WTC11 (cell line): Measurements from ENCODE around the gene LOC101059915.

Source experiments
- ATAC-seq: fragments of 200-7000 bp; cut with Tn5 transposase; 2 replicates; pipeline ENCODE4 v1.10.0; 2021; ENCODE audit warnings: mild to moderate bottlenecking, moderate library complexity
- CTCF ChIA-PET: fragments of 300-600 bp; sonication (Branson Sonifier 250); formaldehyde crosslinking; loops from one replicate; lab custom pipeline; 2021; ENCODE audit warnings: antibody characterized with exemption; lab: Charles Lee
- POLR2A ChIA-PET: fragments of 350-600 bp; sonication (Branson Sonifier 250); formaldehyde crosslinking; loops from one replicate; lab custom pipeline; 2021; ENCODE audit warnings: antibody characterized with exemption; lab: Charles Lee
- DNase-seq: peaks from one replicate; pipeline ENCODE4 v3.0.0; 2021; ENCODE audit warnings: low spot score
- H3K27ac Mint-ChIP-seq: 2 replicates; pipeline ENCODE4 v1.8.0; 2021; ENCODE audit warnings: mixed read lengths
- H3K27me3 Mint-ChIP-seq: 2 replicates; pipeline ENCODE4 v1.8.0; 2021; ENCODE audit warnings: low read depth, mild to moderate bottlenecking, moderate library complexity, mixed read lengths
- H3K36me3 Mint-ChIP-seq: 2 replicates; pipeline ENCODE4 v1.8.0; 2021; ENCODE audit warnings: mixed read lengths
- H3K4me1 Mint-ChIP-seq: 2 replicates; pipeline ENCODE4 v1.8.0; 2022; ENCODE audit warnings: mixed read lengths
- H3K4me3 Mint-ChIP-seq: 2 replicates; pipeline ENCODE4 v1.8.0; 2021; ENCODE audit warnings: mild to moderate bottlenecking, moderate library complexity, mixed read lengths
- H3K9me3 Mint-ChIP-seq: 2 replicates; pipeline ENCODE4 v1.8.0; 2021; ENCODE audit warnings: mixed read lengths
- CBFB ChIP-seq: sonication (generic); formaldehyde crosslinking; IDR thresholded peaks from 2 replicates; pipeline ENCODE4 v1.8.1; 2022; ENCODE audit warnings: mild to moderate bottlenecking, low read depth, missing genetic modification reagents
- EMX1 ChIP-seq: fragments of 250-450 bp; sonication (Bioruptor Pico); IDR thresholded peaks from 2 replicates; pipeline ENCODE4 v1.8.0; 2021; ENCODE audit warnings: mild to moderate bottlenecking
- FOXK1 ChIP-seq: sonication (generic); formaldehyde crosslinking; IDR thresholded peaks from 2 replicates; pipeline ENCODE4 v1.8.0; 2022; ENCODE audit warnings: mild to moderate bottlenecking, moderate library complexity, missing genetic modification reagents
- MXD4 ChIP-seq: fragments of 250-450 bp; sonication (Bioruptor Pico); IDR thresholded peaks from 2 replicates; pipeline ENCODE4 v1.8.0; 2021; ENCODE audit warnings: mild to moderate bottlenecking, moderate library complexity, borderline replicate concordance
- NFE2L1 ChIP-seq: sonication (generic); formaldehyde crosslinking; IDR thresholded peaks from 2 replicates; pipeline ENCODE4 v1.8.1; 2023; ENCODE audit warnings: missing genetic modification reagents
- NR2C2 ChIP-seq: sonication (generic); formaldehyde crosslinking; IDR thresholded peaks from 2 replicates; pipeline ENCODE4 v1.8.0; 2022; ENCODE audit warnings: mild to moderate bottlenecking, missing genetic modification reagents
- NR3C1 ChIP-seq: sonication (generic); formaldehyde crosslinking; conservative IDR thresholded peaks from 2 replicates; pipeline ENCODE4 v1.8.1; 2023; ENCODE audit warnings: low read depth, mild to moderate bottlenecking, missing genetic modification reagents
- PRRX2 ChIP-seq: fragments of 250-450 bp; sonication (Bioruptor Pico); IDR thresholded peaks from 2 replicates; pipeline ENCODE4 v1.8.0; 2021; ENCODE audit warnings: mild to moderate bottlenecking
- RORB ChIP-seq: fragments of 250-450 bp; sonication (Bioruptor Pico); IDR thresholded peaks from 2 replicates; pipeline ENCODE4 v1.9.0; 2021; ENCODE audit warnings: mild to moderate bottlenecking
- SMAD3 ChIP-seq: sonication (generic); formaldehyde crosslinking; IDR thresholded peaks from 2 replicates; pipeline ENCODE4 v1.8.0; 2022; ENCODE audit warnings: missing genetic modification reagents, mild to moderate bottlenecking, borderline replicate concordance
- TP53 ChIP-seq: sonication (generic); formaldehyde crosslinking; IDR thresholded peaks from 2 replicates; pipeline ENCODE4 v1.8.1; 2023; ENCODE audit warnings: mild to moderate bottlenecking, missing genetic modification reagents
- ZNF138 ChIP-seq: sonication (generic); formaldehyde crosslinking; conservative IDR thresholded peaks from 2 replicates; pipeline ENCODE4 v1.8.1; 2022; ENCODE audit warnings: mild to moderate bottlenecking, moderate library complexity, missing genetic modification reagents
- ZNF219 ChIP-seq: sonication (generic); formaldehyde crosslinking; IDR thresholded peaks from 2 replicates; pipeline ENCODE4 v1.8.0; 2023; ENCODE audit warnings: missing genetic modification reagents, mild to moderate bottlenecking, borderline replicate concordance
- ZNF232 ChIP-seq: sonication (generic); formaldehyde crosslinking; IDR thresholded peaks from 2 replicates; pipeline ENCODE4 v1.8.0; 2022; ENCODE audit warnings: mild to moderate bottlenecking, missing genetic modification reagents
- ZNF317 ChIP-seq: sonication (generic); formaldehyde crosslinking; IDR thresholded peaks from 2 replicates; pipeline ENCODE4 v1.8.1; 2023; ENCODE audit warnings: low read depth, mild to moderate bottlenecking, moderate library complexity, missing genetic modification reagents, borderline replicate concordance
- ZNF671 ChIP-seq: fragments of 250-450 bp; sonication (Bioruptor Pico); IDR thresholded peaks from 2 replicates; pipeline ENCODE4 v1.8.0; 2021; ENCODE audit warnings: mild to moderate bottlenecking
- TF ChIP-seq, protein P1 (sequence below): sonication (generic); formaldehyde crosslinking; IDR thresholded peaks from 2 replicates; pipeline ENCODE4 v1.8.0; 2022; ENCODE audit warnings: mild to moderate bottlenecking, missing genetic modification reagents
- TF ChIP-seq, protein P2 (sequence below): sonication (generic); formaldehyde crosslinking; IDR thresholded peaks from 2 replicates; pipeline ENCODE4 v1.8.0; 2022; ENCODE audit warnings: mild to moderate bottlenecking, missing genetic modification reagents
- TF ChIP-seq, protein P3 (sequence below): sonication (generic); formaldehyde crosslinking; IDR thresholded peaks from 2 replicates; pipeline ENCODE4 v1.8.1; 2022; ENCODE audit warnings: missing genetic modification reagents, borderline replicate concordance
- TF ChIP-seq, protein P4 (sequence below): fragments of 250-450 bp; sonication (Bioruptor Pico); IDR thresholded peaks from 2 replicates; pipeline ENCODE4 v1.9.0; 2021; ENCODE audit warnings: moderate library complexity, mild to moderate bottlenecking, inconsistent platforms, borderline replicate concordance
- TF ChIP-seq, protein P5 (sequence below): sonication (generic); formaldehyde crosslinking; IDR thresholded peaks from 2 replicates; pipeline ENCODE4 v1.8.1; 2022; ENCODE audit warnings: mild to moderate bottlenecking, moderate library complexity, missing genetic modification reagents

The LOC101059915 gene

DNA sequence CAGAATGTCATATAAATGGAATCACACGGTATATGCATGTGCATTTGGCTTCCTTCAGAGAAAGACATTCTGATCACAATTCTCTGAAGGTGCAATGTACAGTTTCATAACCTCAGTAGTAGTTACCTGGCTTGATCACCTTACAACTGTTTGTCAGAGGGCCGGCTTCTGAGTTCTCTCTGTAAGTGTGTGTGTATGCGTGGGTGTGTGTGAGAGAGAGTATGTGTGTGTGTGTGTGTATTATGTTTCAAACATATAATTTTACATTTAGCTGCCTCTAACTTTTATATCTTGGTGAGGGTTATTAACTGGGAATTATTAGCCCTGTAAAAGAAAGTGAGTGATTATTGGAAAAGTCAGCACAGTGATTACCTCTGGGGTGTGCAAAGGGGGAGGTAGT, 8.0 kb upstream of the LOC101059915 start:
- Mint-ChIP-seq H3K27ac (no peak overlapping the region), H3K36me3 (no peaks in the 10 kb centered on the region), H3K4me1 (0 out of 2 replicates have a peak, but pooled peaks cover 2% of the 10 kb centered on the region), H3K27me3 (no peaks in the 10 kb centered on the region; the same call in 1 of the 2 replicates), H3K4me3 (no peak overlapping the region), H3K9me3 (peaks cover 8% of the 10 kb centered on the region)
- POLR2A ChIA-PET = no interaction called here
- DNase-seq (no peak), ATAC-seq (no peak)
- TF ChIP-seq, protein P1, sequence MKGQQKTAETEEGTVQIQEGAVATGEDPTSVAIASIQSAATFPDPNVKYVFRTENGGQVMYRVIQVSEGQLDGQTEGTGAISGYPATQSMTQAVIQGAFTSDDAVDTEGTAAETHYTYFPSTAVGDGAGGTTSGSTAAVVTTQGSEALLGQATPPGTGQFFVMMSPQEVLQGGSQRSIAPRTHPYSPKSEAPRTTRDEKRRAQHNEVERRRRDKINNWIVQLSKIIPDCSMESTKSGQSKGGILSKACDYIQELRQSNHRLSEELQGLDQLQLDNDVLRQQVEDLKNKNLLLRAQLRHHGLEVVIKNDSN (CRISPR knock-in tag) = no peak
- TF ChIP-seq SMAD3 (CRISPR knock-in tag) (no peak), EMX1 (CRISPR knock-in tag) (no peak), ZNF671 (CRISPR knock-in tag) (no peak), NR3C1 (CRISPR knock-in tag) (no peak), NFE2L1 (no peak), ZNF232 (CRISPR knock-in tag) (no peak)
- CTCF ChIA-PET = no interaction called here

DNA sequence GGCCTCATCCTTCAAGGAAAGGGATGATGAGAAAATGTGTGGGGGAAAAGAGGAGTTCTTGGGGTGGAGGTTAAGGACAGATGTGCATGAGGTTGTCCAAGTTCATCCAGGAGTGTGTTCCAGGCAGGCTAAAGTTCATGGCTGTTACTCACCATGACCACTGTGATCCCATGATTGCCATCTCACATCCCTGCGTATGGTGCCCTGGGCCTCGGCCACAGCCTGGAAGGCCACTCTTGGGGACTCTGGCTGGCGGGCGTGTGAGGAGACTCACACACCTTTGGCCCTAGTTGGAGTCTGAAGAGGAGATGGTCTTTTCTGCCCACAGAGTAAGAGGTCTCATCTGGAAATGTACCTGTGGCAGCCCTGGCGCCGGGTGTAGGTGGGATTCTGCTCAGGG, 7.4 kb upstream of the LOC101059915 start:
- DNase-seq (no peak), ATAC-seq (no peak)
- POLR2A ChIA-PET = no interaction called here
- H3K4me3 Mint-ChIP-seq = no peak overlapping the region
- TF ChIP-seq ZNF317 (CRISPR knock-in tag) (no peak), CBFB (CRISPR knock-in tag) (no peak), TP53 (CRISPR knock-in tag) (no peak), FOXK1 (CRISPR knock-in tag) (no peak), ZNF138 (CRISPR knock-in tag) (no peak), RORB (CRISPR knock-in tag) (no peak), NR3C1 (CRISPR knock-in tag) (no peak), ZNF219 (CRISPR knock-in tag) (no peak), PRRX2 (CRISPR knock-in tag) (no peak), NR2C2 (no peak), SMAD3 (CRISPR knock-in tag) (no peak), MXD4 (CRISPR knock-in tag) (no peak)
- TF ChIP-seq, protein P2, sequence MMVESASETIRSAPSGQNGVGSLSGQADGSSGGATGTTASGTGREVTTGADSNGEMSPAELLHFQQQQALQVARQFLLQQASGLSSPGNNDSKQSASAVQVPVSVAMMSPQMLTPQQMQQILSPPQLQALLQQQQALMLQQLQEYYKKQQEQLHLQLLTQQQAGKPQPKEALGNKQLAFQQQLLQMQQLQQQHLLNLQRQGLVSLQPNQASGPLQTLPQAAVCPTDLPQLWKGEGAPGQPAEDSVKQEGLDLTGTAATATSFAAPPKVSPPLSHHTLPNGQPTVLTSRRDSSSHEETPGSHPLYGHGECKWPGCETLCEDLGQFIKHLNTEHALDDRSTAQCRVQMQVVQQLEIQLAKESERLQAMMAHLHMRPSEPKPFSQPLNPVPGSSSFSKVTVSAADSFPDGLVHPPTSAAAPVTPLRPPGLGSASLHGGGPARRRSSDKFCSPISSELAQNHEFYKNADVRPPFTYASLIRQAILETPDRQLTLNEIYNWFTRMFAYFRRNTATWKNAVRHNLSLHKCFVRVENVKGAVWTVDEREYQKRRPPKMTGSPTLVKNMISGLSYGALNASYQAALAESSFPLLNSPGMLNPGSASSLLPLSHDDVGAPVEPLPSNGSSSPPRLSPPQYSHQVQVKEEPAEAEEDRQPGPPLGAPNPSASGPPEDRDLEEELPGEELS (CRISPR knock-in tag) = no peak
- TF ChIP-seq, protein P3, sequence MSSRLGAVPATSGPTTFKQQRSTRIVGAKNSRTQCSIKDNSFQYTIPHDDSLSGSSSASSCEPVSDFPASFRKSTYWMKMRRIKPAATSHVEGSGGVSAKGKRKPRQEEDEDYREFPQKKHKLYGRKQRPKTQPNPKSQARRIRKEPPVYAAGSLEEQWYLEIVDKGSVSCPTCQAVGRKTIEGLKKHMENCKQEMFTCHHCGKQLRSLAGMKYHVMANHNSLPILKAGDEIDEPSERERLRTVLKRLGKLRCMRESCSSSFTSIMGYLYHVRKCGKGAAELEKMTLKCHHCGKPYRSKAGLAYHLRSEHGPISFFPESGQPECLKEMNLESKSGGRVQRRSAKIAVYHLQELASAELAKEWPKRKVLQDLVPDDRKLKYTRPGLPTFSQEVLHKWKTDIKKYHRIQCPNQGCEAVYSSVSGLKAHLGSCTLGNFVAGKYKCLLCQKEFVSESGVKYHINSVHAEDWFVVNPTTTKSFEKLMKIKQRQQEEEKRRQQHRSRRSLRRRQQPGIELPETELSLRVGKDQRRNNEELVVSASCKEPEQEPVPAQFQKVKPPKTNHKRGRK (CRISPR knock-in tag) = no peak
- TF ChIP-seq, protein P4, sequence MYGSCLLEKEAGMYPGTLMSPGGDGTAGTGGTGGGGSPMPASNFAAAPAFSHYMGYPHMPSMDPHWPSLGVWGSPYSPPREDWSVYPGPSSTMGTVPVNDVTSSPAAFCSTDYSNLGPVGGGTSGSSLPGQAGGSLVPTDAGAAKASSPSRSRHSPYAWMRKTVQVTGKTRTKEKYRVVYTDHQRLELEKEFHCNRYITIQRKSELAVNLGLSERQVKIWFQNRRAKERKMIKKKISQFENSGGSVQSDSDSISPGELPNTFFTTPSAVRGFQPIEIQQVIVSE (CRISPR knock-in tag) = no peak
- TF ChIP-seq, protein P5, sequence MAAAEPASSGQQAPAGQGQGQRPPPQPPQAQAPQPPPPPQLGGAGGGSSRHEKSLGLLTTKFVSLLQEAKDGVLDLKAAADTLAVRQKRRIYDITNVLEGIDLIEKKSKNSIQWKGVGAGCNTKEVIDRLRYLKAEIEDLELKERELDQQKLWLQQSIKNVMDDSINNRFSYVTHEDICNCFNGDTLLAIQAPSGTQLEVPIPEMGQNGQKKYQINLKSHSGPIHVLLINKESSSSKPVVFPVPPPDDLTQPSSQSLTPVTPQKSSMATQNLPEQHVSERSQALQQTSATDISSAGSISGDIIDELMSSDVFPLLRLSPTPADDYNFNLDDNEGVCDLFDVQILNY (CRISPR knock-in tag) = no peak
- no peaks in the 10 kb centered on the region for H3K36me3 Mint-ChIP-seq
- H3K27ac Mint-ChIP-seq = no peak overlapping the region
- H3K4me1 Mint-ChIP-seq = 0 out of 2 replicates have a peak, but pooled peaks cover 2% of the 10 kb centered on the region
- no peaks in the 10 kb centered on the region; the same call in 1 of the 2 replicates for H3K27me3 Mint-ChIP-seq
- CTCF ChIA-PET = no interaction called here
- peaks cover 8% of the 10 kb centered on the region for H3K9me3 Mint-ChIP-seq
